ENCODE measurements around the gene NFIB.

DNA sequence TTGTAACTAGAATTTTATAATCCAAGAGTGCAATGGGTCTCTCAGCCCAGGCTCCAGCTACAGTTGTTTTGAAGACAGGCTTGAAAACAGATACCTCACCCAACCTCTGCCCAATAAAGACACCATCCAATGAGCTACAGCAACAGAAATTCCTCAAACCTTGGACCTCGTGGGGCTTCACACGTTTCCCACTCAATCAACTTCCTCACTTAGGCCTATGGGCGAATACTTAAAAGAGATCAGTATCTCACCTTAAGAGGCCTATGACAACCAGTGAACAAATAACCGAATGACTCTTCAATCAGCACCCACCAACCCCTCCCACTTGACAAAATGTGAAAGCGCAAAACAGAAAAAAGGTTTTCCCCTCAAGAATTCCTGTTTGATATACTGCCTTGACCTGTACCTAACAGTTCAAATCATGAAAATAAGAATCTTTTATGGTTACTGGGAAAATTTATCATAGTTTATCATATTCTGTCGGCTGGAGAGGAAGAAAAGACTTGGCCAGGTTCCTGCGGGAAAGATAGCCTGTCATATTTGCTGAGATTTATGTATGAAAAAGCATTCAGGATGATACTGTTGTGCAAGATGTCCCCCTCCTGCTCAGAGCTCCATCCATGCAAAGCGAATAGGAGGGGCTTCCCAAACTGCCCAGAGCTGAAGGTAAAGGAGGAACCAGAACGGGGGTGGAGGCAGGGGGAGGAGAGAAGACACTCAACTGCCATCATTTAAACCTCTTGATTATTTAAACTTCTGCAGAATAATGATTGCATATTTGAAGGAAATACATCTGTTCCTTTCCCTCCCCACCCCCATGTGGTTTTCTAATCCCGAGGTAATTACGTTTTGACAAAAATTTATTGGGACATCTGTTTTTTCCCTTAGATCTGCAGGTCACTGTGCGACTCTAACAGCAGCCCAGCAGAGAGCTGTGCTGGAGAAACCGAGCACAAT, 256.3 kb downstream of the NFIB start:
- TF ChIP-seq NFIC (IDR thresholded peaks at IDR 0.05; ENCODE audit: low read depth, low read length), result no peak
- TF ChIP-seq CTCF (IDR thresholded peaks at IDR 0.05 in 2 of 3, conservative IDR thresholded peaks at IDR 0.05 in 1 of 3; ENCODE audit: control insufficient read depth in 2 of 3, extremely low read depth in 1 of 3, insufficient read depth in 1 of 3, low read depth in 3 of 3, low read length in 3 of 3), result no peak
- TF ChIP-seq REST (IDR thresholded peaks at IDR 0.05; ENCODE audit: low read depth, low read length), result no peak
- no peak for TF ChIP-seq EZH2 (IDR thresholded peaks at IDR 0.05; ENCODE audit: borderline replicate concordance, control insufficient read depth, low read depth, low read length)
- no peak for TF ChIP-seq BRCA1 (IDR thresholded peaks at IDR 0.05; ENCODE audit: low read depth, low read length)
- TF ChIP-seq, protein P1, sequence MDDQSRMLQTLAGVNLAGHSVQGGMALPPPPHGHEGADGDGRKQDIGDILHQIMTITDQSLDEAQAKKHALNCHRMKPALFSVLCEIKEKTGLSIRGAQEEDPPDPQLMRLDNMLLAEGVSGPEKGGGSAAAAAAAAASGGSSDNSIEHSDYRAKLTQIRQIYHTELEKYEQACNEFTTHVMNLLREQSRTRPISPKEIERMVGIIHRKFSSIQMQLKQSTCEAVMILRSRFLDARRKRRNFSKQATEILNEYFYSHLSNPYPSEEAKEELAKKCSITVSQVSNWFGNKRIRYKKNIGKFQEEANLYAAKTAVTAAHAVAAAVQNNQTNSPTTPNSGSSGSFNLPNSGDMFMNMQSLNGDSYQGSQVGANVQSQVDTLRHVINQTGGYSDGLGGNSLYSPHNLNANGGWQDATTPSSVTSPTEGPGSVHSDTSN (IDR thresholded peaks at IDR 0.05; ENCODE audit: insufficient replicate concordance, low read depth, low read length), result no peak
- no peak for TF ChIP-seq SUZ12 (IDR thresholded peaks at IDR 0.05; ENCODE audit: unreplicated experiment)

Measured in GM12878 (cell line).